Chondrocyte (in vitro differentiated cells): ENCODE measurements around the gene GRIK2. TPM values are rescaled to one million over a fixed set of nuclear protein-coding genes. Genes with fewer than 3 reads are reported as not detected.

Experiments
- DNase-seq: peaks from one replicate; pipeline ENCODE4 v3.0.0; 2021; ENCODE audit warnings: mixed read lengths, low spot score
- H3K27ac Mint-ChIP-seq: one replicate; pipeline ENCODE4 v1.8.0; 2021; ENCODE audit warnings: mild to moderate bottlenecking, moderate library complexity, mixed read lengths; ENCODE audit not compliant: unreplicated experiment
- H3K27me3 Mint-ChIP-seq: 2 replicates; pipeline ENCODE4 v1.8.0; 2021; ENCODE audit warnings: low read depth, mixed read lengths
- H3K36me3 Mint-ChIP-seq: 2 replicates; pipeline ENCODE4 v1.8.0; 2021; ENCODE audit warnings: low read depth, mixed read lengths
- H3K4me1 Mint-ChIP-seq: 2 replicates; pipeline ENCODE4 v1.8.0; 2021; ENCODE audit warnings: low read depth, mild to moderate bottlenecking, mixed read lengths
- H3K4me3 Mint-ChIP-seq: one replicate; pipeline ENCODE4 v1.8.0; 2021; ENCODE audit warnings: mild to moderate bottlenecking, moderate library complexity, mixed read lengths; ENCODE audit not compliant: unreplicated experiment
- H3K9me3 Mint-ChIP-seq: 2 replicates; pipeline ENCODE4 v1.8.0; 2021; ENCODE audit warnings: low read depth, mixed read lengths
- CTCF ChIP-seq: fragments of 200-600 bp; sonication (generic); IDR thresholded peaks from 2 replicates; pipeline ENCODE4 v1.5.0; 2021; ENCODE audit warnings: antibody characterized with exemption, mild to moderate bottlenecking, moderate library complexity
- total RNA-seq: library from RNA; stranded (reverse); gene quantifications from 3 replicates; pipeline ENCODE4 v1.2.1, GENCODE V29; 2021

Gene GRIK2
- total RNA-seq, 1 donor from 2014 or later = 8.2 TPM

- H3K9me3 Mint-ChIP-seq = no peaks in the 10 kb centered on the region
- no peak for DNase-seq
These were observed 69.1 kb downstream of the GRIK2 start for GRCh38 chr6:101462576-101462975.

GRCh38 chr6:101465863-101466262 lies 72.4 kb downstream of the GRIK2 start:
- Mint-ChIP-seq H3K36me3 (no peaks in the 10 kb centered on the region), H3K27ac (no peak overlapping the region), H3K9me3 (no peaks in the 10 kb centered on the region), H3K4me3 (no peak overlapping the region), H3K4me1 (peaks cover 7% of the 10 kb centered on the region), H3K27me3 (no peaks in the 10 kb centered on the region)
- no peak for TF ChIP-seq CTCF
- no peak for DNase-seq

More at GRCh38 chr6:101462576-101462975, 69.1 kb downstream of the GRIK2 start:
- no peak for TF ChIP-seq CTCF
- Mint-ChIP-seq H3K27me3 (no peaks in the 10 kb centered on the region), H3K4me3 (no peak overlapping the region), H3K4me1 (peaks cover 14% of the 10 kb centered on the region), H3K27ac (no peak overlapping the region), H3K36me3 (peaks cover 1% of the 10 kb centered on the region)

GRCh38 chr6:101477436-101477835 lies 83.9 kb downstream of the GRIK2 start:
- DNase-seq = no peak
- Mint-ChIP-seq H3K27ac (no peak overlapping the region), H3K4me1 (peaks cover 4% of the 10 kb centered on the region), H3K36me3 (no peaks in the 10 kb centered on the region), H3K9me3 (no peaks in the 10 kb centered on the region), H3K4me3 (no peak overlapping the region), H3K27me3 (no peaks in the 10 kb centered on the region)
- no peak for TF ChIP-seq CTCF

GRCh38 chr6:101478891-101479290 lies 85.4 kb downstream of the GRIK2 start:
- Mint-ChIP-seq H3K27ac (no peak overlapping the region), H3K9me3 (no peaks in the 10 kb centered on the region)

GRCh38 chr6:101482606-101483005 lies 89.1 kb downstream of the GRIK2 start:
- Mint-ChIP-seq H3K27ac (no peak overlapping the region), H3K9me3 (no peaks in the 10 kb centered on the region), H3K27me3 (no peaks in the 10 kb centered on the region), H3K4me1 (peaks cover 2% of the 10 kb centered on the region), H3K4me3 (no peak overlapping the region), H3K36me3 (no peaks in the 10 kb centered on the region)
- DNase-seq = no peak
- TF ChIP-seq CTCF = no peak

More at GRCh38 chr6:101478891-101479290, 85.4 kb downstream of the GRIK2 start:
- no peaks in the 10 kb centered on the region for H3K36me3 Mint-ChIP-seq
- DNase-seq = no peak
- TF ChIP-seq CTCF = no peak
- peaks cover 4% of the 10 kb centered on the region for H3K4me1 Mint-ChIP-seq
- H3K4me3 Mint-ChIP-seq = no peak overlapping the region
- H3K27me3 Mint-ChIP-seq = no peaks in the 10 kb centered on the region
